Measurements from ENCODE around the gene EFCAB5.
"Not testable (repeated sequence)": the region's sequence is repeated elsewhere in the genome, so short reads cannot be mapped to it uniquely, and the experiment has no call there.

EFCAB5 gene

GRCh38 chr17:29930409-29931010 lies 10.9 kb upstream of the EFCAB5 start:
- H3K27ac ChIP-seq (replicated peaks), result peak overlapping the region; percentile 92
- H3K4me3 ChIP-seq (replicated peaks; ENCODE audit: insufficient read depth, low read length), result peak overlapping the region; percentile 63
- DNase-seq (ENCODE audit: low read depth in 1 of 2, low spot score in 1 of 2), result no peak
- TF ChIP-seq, protein P1, sequence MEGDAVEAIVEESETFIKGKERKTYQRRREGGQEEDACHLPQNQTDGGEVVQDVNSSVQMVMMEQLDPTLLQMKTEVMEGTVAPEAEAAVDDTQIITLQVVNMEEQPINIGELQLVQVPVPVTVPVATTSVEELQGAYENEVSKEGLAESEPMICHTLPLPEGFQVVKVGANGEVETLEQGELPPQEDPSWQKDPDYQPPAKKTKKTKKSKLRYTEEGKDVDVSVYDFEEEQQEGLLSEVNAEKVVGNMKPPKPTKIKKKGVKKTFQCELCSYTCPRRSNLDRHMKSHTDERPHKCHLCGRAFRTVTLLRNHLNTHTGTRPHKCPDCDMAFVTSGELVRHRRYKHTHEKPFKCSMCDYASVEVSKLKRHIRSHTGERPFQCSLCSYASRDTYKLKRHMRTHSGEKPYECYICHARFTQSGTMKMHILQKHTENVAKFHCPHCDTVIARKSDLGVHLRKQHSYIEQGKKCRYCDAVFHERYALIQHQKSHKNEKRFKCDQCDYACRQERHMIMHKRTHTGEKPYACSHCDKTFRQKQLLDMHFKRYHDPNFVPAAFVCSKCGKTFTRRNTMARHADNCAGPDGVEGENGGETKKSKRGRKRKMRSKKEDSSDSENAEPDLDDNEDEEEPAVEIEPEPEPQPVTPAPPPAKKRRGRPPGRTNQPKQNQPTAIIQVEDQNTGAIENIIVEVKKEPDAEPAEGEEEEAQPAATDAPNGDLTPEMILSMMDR (IDR thresholded peaks at IDR 0.05; ENCODE audit: insufficient read depth, low read length), result no peak
- TF ChIP-seq GABPA (IDR thresholded peaks at IDR 0.05; ENCODE audit: low read depth) (no peak), SPI1 (IDR thresholded peaks at IDR 0.05; ENCODE audit: borderline replicate concordance, low read depth) (no peak), POLR2AphosphoS5 (IDR thresholded peaks at IDR 0.05; ENCODE audit: low read depth) (no peak), REST (IDR thresholded peaks at IDR 0.05; ENCODE audit: insufficient replicate concordance, low read depth) (no peak)
- H3K27me3 ChIP-seq (ENCODE audit: insufficient read depth, poor library complexity, severe bottlenecking), result no peaks in the 10 kb centered on the region

DNA sequence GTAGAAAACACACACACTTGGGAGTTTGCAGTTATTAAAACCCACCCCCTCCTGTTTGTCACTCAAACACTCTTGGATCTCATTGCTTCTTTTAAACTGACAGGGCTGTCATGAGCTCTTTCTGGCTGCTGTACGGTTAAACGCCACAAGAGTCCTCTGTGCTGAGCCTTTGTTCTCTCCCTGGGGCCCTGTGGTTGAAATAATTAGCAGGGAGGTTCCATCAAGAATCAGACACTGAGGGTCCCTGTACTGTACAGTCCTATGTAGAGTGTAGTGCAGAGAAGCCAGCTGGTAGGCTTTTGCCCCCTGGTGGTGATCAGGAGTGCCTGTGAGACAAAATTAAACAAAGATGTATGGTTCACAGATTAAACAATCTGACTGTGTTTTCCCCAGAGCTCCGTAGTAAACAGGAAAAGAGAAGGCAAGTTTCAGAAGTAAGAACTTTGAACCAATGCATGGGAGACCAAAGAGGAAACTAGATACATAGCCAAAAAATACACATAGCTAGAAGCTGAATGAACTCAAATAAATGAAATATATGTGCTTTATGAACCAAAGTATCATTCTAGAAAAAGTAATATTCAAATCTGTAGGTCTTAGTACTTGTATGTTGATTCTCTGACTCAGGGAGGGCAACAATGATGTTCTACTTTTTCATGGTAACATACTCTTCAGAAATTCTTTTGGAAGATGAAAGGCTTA lies 10.1 kb upstream of the EFCAB5 start:
- H3K27ac ChIP-seq (replicated peaks), result peak overlapping the region; percentile 92
- peak; percentile 54 to 87 for DNase-seq (ENCODE audit: low read depth in 1 of 2, low spot score in 1 of 2)
- TF ChIP-seq POLR2AphosphoS5 (IDR thresholded peaks at IDR 0.05; ENCODE audit: low read depth) (no peak), REST (IDR thresholded peaks at IDR 0.05; ENCODE audit: insufficient replicate concordance, low read depth) (no peak)
- TF ChIP-seq, protein P1 (IDR thresholded peaks at IDR 0.05; ENCODE audit: insufficient read depth, low read length), result peak; percentile 94
- no peaks in the 10 kb centered on the region for H3K27me3 ChIP-seq (ENCODE audit: insufficient read depth, poor library complexity, severe bottlenecking)
- peak overlapping the region; percentile 63 for H3K4me3 ChIP-seq (replicated peaks; ENCODE audit: insufficient read depth, low read length)

DNA sequence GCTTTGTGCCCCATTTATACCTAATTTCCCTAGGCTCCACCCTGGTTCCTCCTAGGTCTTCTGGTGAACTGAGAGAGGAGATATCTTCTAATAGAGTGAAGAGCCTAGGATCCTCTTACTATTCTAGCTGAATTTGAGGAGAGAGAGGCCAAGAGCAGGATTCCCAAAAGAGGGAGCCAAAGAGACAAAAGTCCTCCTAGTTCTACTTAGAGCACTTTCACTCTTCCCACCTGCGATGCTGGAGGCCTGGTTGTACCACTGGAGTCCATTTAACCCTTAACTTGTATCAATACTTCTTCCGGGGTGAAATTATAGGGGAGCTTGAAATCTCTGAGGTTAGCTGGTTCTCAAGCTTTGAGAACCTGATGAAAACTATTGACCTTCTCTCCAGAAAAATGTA lies 8.1 kb upstream of the EFCAB5 start:
- Histone ChIP-seq H3K27ac (replicated peaks) (no peak overlapping the region), H3K27me3 (ENCODE audit: insufficient read depth, poor library complexity, severe bottlenecking) (no peaks in the 10 kb centered on the region), H3K4me3 (replicated peaks; ENCODE audit: insufficient read depth, low read length) (no peak overlapping the region)
- no peak for TF ChIP-seq GABPA (IDR thresholded peaks at IDR 0.05; ENCODE audit: low read depth)
- no peak for TF ChIP-seq REST (IDR thresholded peaks at IDR 0.05; ENCODE audit: insufficient replicate concordance, low read depth)
- TF ChIP-seq SPI1 (IDR thresholded peaks at IDR 0.05; ENCODE audit: borderline replicate concordance, low read depth), result no peak
- DNase-seq (ENCODE audit: low read depth in 1 of 2, low spot score in 1 of 2), result peak in 1 of 2 experiments; percentile 17

DNA sequence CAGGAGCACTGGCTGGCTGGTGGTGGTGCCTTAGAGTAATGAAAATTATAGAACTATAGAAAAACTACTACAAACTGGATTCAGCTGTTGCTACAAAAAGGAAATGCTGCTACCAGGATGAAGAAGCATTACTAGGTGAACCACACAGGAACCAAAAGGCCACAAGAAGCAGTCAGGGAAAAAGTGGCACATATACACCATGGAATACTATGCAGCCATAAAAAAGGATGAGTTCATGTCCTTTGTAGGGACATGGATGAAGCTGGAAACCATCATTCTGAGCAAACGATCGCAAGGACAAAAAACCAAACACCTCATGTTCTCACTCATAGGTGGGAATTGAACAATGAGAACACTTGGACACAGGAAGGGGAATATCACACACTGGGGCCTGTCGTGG lies 5.5 kb upstream of the EFCAB5 start:
- H3K27ac ChIP-seq (replicated peaks), result not testable (repeated sequence)

More for the DNA sequence above, 5.5 kb upstream of the EFCAB5 start:
- not testable (repeated sequence) for H3K27me3 ChIP-seq (ENCODE audit: insufficient read depth, poor library complexity, severe bottlenecking); DNase-seq (ENCODE audit: low read depth in 1 of 2, low spot score in 1 of 2); H3K4me3 ChIP-seq (replicated peaks; ENCODE audit: insufficient read depth, low read length)

Data from HL-60 (cell line).